GM21786 (cell line): ENCODE measurements around the gene CLDN6.

Experiments used
- ATAC-seq: cut with Tn5 transposase; IDR thresholded peaks from one replicate; pipeline ENCODE4 v1.9.1; 2021; ENCODE audit not compliant: unreplicated experiment

CLDN6 gene

GRCh38 chr16:3015865-3016521 lies 2.0 kb downstream of the CLDN6 start:
- no peak for ATAC-seq

- ATAC-seq, result no peak
These were observed 3.0 kb downstream of the CLDN6 start for GRCh38 chr16:3014971-3015370.

DNA sequence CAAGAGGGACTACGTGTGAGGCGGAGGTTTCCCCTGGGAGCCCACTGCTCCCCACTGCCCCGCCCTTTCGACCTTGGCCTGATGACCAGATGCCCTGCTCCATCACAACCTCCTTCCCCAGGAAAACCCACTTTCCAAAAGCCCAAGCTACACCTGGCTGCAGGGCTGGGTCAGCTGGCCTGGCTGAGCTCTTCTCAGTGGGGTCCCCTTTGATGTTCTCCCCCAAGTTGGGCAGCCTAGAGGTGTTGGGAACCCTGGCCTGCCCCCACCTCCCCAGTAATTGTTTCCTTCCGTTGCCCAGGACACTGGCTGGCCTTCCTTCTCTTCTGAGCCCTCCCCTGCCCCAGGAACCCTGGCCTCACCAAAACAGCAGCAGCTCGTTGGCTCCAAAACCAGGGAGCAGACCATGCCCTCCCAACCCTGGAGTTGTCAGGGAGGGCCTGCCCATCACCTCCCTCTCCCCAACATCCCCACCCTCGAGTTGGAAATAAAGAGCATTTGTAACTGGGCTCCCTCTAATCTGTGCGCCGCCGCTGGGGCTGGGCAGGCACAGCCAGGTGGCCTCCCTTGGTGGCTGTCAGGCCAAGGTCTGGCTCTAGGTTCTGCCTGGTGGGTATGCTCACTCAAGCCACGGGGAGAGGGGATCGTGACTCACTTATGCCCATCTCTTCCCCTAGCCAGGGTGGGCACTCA lies 3.8 kb downstream of the CLDN6 start:
- no peak for ATAC-seq

DNA sequence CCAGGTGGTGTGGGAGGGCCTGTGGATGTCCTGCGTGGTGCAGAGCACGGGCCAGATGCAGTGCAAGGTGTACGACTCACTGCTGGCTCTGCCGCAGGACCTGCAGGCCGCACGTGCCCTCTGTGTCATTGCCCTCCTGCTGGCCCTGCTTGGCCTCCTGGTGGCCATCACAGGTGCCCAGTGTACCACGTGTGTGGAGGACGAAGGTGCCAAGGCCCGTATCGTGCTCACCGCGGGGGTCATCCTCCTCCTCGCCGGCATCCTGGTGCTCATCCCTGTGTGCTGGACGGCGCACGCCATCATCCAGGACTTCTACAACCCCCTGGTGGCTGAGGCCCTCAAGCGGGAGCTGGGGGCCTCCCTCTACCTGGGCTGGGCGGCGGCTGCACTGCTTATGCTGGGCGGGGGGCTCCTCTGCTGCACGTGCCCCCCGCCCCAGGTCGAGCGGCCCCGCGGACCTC lies 4.5 kb downstream of the CLDN6 start:
- no peak for ATAC-seq

DNA sequence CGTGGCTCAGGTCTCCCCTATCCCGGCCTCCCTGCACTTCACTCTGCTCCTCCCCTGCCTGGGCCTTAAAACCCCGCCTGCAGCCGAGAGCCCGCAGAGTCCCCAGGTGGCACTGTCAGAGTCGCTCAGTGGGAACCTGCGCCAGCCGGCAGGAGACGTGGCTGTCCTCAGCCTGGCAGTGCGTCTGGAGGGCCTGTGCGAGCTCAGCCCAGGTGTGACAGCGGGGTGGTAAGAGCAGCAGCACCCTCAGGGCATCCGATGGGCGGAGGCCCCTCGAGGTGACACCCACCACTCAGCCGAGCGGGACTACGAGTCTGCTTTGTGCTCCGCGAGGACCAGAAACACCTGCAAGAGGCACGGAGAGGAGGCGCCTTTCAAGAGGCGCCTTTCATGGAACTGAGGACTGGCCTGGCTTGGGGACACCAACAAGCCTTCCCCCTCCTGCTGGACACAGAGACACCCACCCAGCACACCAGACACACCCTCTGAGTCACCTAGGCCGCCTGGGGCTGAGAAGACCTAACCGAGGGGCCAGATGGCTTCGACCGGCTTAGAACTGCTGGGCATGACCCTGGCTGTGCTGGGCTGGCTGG lies 5.1 kb downstream of the CLDN6 start, which contains the start of gene CLDN9:
CLDN9 (plus strand) TSS at position 96 of the 593 bp plus-strand sequence; CDS start at position 536, 440 bp downstream.
- no peak for ATAC-seq

DNA sequence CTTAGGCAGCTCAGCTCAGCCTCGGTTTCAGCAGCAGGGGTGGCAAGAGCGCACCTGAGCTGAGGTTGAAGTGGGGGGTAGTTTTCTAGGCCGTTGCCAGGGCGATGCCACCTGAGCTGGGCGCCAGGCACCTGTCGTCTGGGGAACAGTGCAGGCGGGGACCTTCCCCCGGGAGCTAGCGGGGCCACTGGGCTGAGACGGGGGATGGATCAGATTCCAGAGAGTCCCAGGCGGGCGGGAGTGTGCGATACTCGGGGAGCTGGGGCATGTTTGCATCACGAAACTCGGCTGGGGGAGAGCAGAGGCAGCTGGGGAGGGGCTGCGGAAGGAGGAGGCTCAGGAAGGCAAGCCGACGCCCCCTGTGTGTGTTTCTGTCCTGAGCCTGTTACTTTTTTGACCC lies 5.7 kb downstream of the CLDN6 start:
- ATAC-seq, result no peak

GRCh38 chr16:3010510-3010909 lies 7.5 kb downstream of the CLDN6 start:
- ATAC-seq, result no peak

DNA sequence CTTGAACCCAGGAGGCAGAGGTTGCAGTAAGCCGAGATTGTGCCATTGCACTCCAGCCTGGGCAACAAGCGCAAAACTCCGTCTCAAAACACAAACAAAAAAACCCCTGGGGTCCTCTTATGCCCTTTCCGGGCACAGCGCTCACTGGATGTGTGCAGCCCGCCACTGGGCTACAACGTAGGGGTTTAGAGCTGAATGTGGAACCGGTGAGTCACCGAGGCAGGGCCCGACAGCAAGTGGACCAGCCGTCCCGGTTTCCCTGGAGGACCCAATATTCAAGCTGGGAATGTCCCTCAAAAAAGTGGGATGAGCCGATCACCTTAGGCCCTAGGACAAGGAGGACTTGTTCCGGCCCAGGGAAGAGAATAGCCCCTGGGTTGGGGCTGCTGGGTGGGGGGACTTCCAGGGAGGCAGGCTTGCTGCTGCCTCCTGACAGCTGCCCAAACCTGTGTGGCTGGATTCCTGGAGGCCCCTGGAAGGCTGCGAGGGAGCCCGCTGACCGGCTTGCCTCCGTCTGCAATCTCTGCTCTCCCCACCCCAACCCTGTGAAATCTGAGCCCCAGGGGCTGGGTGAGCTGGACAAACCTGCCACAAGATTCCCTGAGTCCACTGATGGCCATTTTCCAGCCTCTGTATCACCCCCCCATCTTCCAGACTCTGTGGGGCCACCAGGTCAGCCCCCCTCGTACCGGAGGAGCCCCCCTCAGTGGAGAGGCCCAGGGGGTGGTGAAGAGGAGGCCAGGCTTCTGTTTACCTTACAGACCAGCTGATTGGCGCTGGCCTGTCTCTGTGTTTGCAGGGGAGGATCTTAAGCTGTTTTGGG lies 8.2 kb downstream of the CLDN6 start:
- no peak for ATAC-seq

DNA sequence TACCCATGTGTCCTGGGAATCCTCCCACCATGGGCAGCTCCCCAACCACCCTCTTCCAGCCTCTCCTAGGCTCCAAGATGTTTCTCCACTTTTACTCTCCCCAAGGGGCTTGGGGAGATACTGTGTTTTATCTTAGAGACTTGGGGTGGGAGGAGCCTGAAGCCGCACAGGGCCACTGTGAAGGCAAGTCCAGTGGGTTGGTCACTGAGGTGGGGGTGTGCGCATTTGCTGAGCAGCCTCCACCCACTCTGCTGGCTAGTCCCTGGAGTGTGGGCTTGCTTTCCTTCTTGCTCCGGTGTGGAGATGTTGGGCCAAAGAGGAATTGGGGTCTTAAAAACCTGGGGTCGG lies 9.3 kb downstream of the CLDN6 start:
- no peak for ATAC-seq

GRCh38 chr16:3007957-3008689 lies 9.9 kb downstream of the CLDN6 start:
- ATAC-seq, result no peak

DNA sequence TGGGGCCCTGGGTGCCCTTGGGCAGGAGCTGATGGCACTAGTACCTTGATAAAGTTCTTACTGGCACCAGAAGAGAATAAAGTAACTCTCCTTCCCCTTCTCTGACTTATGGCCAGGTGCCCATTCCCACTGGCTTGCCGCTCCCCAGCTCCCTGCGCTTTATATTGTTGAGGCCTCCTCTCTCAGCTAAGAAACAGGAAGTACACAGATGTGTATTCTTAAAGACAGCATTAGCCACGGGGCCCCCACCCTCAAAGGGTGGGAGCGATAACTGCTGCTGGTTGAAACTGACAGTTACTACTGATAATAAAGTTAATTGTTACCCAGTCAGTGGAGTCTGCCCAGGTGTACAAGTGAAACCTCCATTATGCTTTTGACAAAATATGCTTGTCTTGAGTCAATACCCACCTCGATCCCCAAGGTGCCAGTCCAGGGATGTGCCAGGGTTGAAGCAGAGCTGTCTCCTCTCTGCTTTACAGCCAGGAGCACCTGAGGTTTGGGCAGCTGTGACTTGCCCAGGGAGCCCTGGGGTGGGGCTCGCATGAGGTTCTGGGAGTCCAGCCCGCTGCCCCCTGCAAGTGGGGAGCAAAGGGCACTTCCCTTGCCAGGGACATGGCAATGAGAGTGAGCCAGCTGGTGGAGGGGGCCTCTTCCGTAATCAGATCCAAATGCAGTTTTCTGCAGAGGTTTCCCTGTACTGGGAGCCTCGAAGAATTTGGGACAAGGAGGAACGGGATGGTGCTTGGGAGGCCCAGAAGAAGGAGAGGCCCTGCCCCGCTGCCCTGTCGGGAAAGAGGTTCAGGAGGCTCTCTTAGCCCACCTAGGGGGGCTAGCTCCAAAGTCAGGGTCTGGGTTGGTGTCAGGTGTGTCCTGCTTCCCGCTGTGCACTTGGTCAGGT lies 10.7 kb downstream of the CLDN6 start:
- no peak for ATAC-seq

GRCh38 chr16:3004781-3005284 lies 13.2 kb downstream of the CLDN6 start:
- ATAC-seq, result no peak

- ATAC-seq, result no peak
These were observed 13.7 kb downstream of the CLDN6 start for GRCh38 chr16:3004319-3004718.

- peak; percentile 98 for ATAC-seq
These were observed 14.3 kb downstream of the CLDN6 start for GRCh38 chr16:3003582-3004270.

- no peak for ATAC-seq
These were observed 16.7 kb downstream of the CLDN6 start for GRCh38 chr16:3001316-3001715.

DNA sequence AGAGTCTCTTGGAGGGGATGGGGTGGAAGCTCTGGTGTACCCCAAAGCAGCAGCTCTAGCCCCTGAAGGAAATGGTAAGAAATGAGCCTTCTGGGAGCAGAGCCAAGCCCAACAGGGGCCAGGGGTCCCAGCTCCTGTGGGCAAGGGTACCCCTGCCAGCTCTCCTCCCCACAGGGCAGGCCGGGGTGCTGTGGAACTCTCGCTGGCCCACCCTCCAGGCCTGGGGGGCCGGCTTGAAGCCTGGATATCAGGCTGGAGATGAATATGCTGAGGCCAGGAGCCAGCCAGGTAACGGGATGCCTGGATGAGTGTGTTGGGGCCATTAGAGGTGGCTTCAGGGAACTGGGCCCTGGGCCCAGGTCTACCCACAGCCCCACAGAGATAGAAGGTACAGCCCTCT lies 17.4 kb downstream of the CLDN6 start:
- ATAC-seq, result no peak

GRCh38 chr16:2999929-3000328 lies 18.1 kb downstream of the CLDN6 start:
- ATAC-seq, result no peak

DNA sequence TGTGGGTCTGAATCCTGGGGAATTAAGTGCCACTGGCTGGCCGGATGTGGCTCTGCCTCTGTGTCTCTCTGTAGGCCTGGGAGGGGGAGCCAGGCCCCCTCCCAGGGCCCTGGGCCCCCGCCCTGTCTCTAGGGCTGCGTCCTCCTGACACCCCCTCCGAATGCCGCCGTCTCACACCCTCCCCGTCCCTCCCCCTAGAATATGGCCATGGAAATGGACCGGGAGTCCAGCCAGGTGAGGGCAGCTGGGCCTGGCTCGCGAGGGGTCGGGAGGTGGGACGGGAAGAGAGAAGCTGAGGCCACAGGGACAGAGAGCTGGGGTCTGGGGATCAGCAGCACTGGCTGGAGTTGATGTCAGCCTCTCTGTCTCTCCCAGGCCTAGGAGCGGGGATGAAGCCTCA lies 21.7 kb downstream of the CLDN6 start:
- ATAC-seq, result no peak
